ENCODE measurements around the gene SHISA8.

The SHISA8 gene

GRCh38 chr22:41913842-41914534, 886 bp downstream of the SHISA8 start:
- DNase-seq = no peak

- DNase-seq = no peak
Measured at GRCh38 chr22:41913040-41913719, 1.7 kb downstream of the SHISA8 start.

GRCh38 chr22:41912338-41913039, 2.4 kb downstream of the SHISA8 start:
- DNase-seq = no peak

- DNase-seq = no peak
Measured at GRCh38 chr22:41911001-41911611, 3.8 kb downstream of the SHISA8 start.

GRCh38 chr22:41910050-41911000, 4.5 kb downstream of the SHISA8 start:
- DNase-seq = no peak

GRCh38 chr22:41909310-41910049, 5.4 kb downstream of the SHISA8 start:
- no peak for DNase-seq

- no peak for DNase-seq
Measured at GRCh38 chr22:41908411-41909309, 6.2 kb downstream of the SHISA8 start.

GRCh38 chr22:41907436-41908401, 7.2 kb downstream of the SHISA8 start:
- DNase-seq = no peak

- no peak for DNase-seq
Measured at GRCh38 chr22:41906822-41907221, 8.1 kb downstream of the SHISA8 start.

GRCh38 chr22:41905411-41906202, 9.3 kb downstream of the SHISA8 start:
- no peak for DNase-seq

- DNase-seq = no peak
Measured at GRCh38 chr22:41904450-41905410, 10.1 kb downstream of the SHISA8 start.

GRCh38 chr22:41902932-41903421, 11.9 kb downstream of the SHISA8 start:
- no peak for DNase-seq

GRCh38 chr22:41902016-41902415, 12.9 kb downstream of the SHISA8 start:
- no peak for DNase-seq

- no peak for DNase-seq
Measured at GRCh38 chr22:41900652-41901312, 14.1 kb downstream of the SHISA8 start.

- no peak for DNase-seq
Measured at GRCh38 chr22:41899992-41900651, 14.8 kb downstream of the SHISA8 start.

GRCh38 chr22:41899110-41899509, 15.8 kb downstream of the SHISA8 start:
- DNase-seq = no peak

Data from DMS 273 treated with DMSO at 0.1 percent for 48 hours (cell line).